CD4-positive, alpha-beta T cell treated with Interferon alpha-2 for 1 hour (primary cell): ENCODE results near the gene ALDH18A1.

ENCODE experiments used
- DNase-seq, 2 donors: peaks; one replicate each; pipeline ENCODE4 v3.0.0-alpha.2; 2020 to 2022

ALDH18A1 gene

GRCh38 chr10:95574649-95575365 is 81.7 kb downstream of the ALDH18A1 start:
- DNase-seq, result no peak

- no peak for DNase-seq
Observed at GRCh38 chr10:95573964-95574604, 82.4 kb downstream of the ALDH18A1 start.

DNA sequence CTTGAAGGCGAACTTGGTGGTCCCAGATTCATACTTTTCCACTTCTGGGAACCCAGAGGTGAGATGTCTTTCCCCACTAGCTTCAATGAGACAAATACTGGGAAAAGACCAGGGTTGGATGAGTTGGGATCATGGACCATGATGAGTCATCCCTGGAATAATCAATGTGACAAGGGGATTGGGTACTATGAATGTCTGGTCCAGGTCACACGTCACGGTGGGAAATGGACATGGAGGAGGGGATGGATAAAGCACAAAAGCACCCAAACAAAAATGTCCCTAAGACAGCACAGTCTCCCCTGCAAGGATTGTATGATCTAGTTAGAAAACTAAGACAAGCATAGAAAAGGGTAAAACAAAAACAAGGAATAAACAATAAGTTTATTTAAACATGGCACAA is 83.0 kb downstream of the ALDH18A1 start:
- no peak for DNase-seq

DNA sequence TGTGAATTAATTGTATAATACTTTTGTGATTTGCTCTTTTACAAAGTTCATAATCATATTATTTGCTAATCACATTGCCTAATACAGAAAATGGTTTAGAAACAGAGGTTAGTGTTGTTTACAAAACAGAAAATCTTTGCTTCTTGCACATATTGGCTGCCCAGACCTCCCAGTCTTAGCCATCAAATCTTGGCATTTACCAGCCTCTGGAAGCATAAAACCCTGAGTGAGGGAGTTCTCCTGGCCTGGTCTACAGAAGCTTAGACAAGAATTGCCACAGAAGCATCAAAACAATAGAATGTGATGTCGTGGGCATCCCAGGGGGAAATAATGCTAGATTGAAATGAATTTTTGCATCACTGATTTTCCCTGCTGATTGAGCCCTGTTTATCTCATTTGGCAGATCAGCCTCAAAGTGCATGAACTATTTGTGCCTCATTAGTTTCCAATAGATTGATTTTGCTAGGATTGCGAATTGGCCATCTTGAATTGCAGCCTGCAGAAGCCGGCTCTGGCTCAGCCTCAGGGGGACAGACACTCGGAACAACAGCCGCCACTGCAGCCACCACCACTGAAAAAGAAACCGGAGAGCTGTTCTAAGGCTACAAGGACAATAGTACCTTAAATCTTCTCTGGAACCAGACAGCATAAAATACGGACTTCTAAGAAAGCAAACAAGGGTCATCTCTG is 84.2 kb downstream of the ALDH18A1 start:
- no peak for DNase-seq

DNA sequence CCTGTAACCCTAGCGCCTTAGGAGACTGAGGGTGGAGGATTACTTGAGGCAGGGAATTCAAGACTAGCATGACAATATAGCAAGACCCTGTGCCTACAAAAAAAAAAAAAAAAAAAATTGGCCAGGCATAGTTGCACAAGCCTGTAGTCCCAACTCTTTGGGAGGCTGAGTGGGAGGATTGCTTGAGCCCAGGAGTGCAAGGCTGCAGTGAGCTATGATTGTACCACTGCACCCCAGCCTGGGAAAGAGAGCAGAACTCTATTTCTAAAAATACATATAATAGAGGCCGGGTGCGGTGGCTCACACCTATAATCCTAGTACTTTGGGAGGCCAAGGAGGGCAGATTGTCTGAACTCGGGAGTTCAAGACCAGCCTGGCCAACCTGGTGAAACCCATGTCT is 85.1 kb downstream of the ALDH18A1 start:
- DNase-seq, result no peak

GRCh38 chr10:95569368-95569767 is 87.1 kb downstream of the ALDH18A1 start:
- DNase-seq, result no peak

GRCh38 chr10:95567903-95568630 is 88.4 kb downstream of the ALDH18A1 start:
- no peak for DNase-seq

DNA sequence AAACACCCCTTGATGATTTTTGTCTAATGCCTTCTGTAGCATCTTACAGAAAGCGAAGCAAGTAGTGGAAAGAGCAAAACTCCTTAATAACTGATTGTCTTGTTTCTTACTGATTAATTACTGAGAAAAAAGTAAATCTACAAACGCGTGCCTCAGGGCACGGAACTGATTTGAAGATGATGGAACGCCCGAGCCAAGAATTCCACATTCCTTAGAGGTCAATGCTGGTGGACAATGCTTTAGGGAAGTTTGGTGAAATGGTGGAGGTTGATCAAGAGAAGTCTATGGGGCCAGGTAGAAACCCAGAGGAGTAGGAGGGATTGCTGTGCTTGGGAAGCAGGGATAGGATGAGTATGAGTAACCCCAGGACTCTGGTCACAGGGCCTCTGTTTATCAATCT is 90.4 kb downstream of the ALDH18A1 start:
- no peak for DNase-seq

DNA sequence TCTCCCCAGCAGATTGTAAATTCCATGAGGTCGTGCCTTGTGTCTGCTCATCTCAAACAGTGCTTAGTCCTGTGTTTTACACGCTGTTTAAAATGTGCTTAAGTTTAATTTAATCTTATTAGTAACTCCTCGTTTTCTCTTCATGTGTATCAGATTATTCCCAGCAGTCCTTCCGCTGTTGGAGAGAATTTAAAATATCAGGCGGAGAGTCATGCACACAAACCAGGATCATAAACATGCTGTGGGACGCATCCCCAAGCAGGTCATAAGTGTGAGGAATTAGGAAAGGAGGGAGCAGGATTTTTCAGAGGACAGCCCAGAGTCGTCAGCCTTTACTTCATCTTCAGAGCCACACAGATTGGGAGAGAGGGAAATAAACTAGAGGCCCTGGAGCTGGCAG is 91.2 kb downstream of the ALDH18A1 start:
- DNase-seq, result no peak

DNA sequence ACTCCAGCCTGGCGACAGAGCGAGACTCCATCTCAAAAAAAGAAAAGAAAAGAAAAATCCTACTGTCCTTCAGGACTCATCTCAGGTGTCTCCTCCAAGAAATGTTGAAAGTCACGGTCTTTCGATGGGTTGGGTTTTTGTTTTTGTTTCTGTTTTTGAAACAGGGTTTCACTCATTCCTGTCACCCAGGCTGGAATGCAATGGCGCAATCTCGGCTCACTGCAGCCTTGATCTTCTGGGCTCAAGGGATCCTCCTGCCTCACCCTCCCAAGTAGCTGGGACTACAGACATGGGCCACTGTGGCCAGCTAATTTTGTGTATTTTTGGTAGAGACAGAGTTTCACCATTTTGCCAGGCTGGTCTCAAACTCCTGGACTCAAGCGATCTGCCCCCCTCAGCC is 92.2 kb downstream of the ALDH18A1 start:
- no peak for DNase-seq

GRCh38 chr10:95562341-95562965 is 94.1 kb downstream of the ALDH18A1 start:
- DNase-seq, result no peak

GRCh38 chr10:95561864-95562177 is 94.7 kb downstream of the ALDH18A1 start:
- DNase-seq, result no peak

DNA sequence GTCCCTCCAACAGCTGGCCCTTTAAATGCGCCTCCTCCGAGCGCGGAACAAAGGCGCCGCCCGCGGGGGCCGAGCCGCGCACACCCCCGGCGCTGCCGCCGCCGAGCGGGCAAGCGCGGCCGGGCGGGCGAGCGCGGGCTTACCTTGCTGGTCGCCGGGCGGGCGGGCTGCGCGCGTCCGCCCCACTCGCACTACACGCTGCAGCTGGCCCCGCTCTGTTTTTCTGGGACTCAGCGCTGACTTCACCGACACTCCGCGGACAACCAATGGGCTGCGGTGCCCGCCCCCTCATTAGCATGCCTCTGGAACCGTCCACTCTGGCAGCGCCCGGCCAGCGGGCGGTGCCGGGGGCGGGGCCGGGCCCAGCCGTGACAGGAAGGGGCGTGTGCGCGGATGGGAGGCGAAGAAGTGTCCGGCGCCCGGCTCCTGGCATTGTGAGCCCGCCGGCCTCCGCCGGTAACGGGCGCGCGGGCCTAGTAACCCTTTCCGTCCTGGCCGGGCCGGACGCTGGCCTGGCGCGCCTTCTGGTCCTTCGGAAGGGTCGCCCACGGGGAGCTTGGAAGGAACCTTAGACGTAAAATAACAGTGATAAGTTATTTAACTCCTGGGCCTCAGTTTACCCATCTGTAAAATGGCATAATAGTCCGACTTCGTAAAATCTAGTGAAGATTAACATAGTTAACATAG is 95.2 kb downstream of the ALDH18A1 start, which contains the start of gene SORBS1:
SORBS1 (minus strand) TSS at position 195 of the 687 bp plus-strand sequence. CDS start 120,236 bp downstream, outside the sequence.
- peak; percentile 88 to 92 for DNase-seq

- DNase-seq, result peak; percentile 5 to 52
Observed at GRCh38 chr10:95560278-95561176, 96.0 kb downstream of the ALDH18A1 start.

- DNase-seq, result no peak
Observed at GRCh38 chr10:95559896-95560277, 96.6 kb downstream of the ALDH18A1 start.

GRCh38 chr10:95559471-95559870 is 97.0 kb downstream of the ALDH18A1 start:
- no peak for DNase-seq

- no peak for DNase-seq
Observed at GRCh38 chr10:95558593-95559320, 97.8 kb downstream of the ALDH18A1 start.

DNA sequence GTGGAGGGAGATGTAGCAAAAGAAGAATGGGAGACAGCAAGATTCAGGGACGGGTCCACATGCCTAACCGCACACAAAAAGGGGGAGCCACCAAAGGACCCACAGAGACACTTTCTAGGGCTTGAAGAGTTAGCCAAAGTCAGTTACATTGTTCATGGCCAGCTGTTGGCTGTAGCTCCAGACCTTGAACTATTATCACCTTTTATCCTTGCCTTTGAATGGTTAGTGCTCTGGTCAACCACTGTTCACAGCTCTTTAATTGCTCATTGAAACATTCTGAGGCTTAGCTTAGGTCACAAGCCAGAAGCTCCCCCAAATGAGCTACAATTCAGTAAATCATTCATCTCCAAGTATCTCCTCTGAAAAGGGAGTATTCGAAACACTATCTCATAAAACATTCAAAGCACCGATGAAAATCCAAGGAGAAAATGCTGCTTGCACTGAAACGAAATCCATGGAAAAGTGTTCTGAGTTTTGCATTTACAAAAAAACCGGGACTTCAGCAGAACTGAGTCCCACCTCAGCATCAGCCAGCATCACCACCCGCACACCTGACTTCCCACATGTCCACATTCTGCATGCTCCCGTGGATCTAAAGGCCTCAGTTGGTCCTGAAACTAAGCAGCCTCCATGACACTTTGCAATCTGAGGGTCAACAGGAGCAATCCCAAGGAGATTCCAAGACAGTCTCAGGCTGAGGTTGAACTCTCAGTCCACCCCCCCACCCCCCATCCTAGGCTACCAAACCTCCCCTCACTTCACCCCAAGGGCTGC is 99.3 kb downstream of the ALDH18A1 start:
- no peak for DNase-seq
